ENCODE measurements around the gene USE1. TPM values are rescaled to one million over a fixed set of nuclear protein-coding genes. Genes with fewer than 3 reads are reported as not detected.

USE1 gene
- total RNA-seq, 1 donor from 2014 or later, result 14.9 TPM

DNA sequence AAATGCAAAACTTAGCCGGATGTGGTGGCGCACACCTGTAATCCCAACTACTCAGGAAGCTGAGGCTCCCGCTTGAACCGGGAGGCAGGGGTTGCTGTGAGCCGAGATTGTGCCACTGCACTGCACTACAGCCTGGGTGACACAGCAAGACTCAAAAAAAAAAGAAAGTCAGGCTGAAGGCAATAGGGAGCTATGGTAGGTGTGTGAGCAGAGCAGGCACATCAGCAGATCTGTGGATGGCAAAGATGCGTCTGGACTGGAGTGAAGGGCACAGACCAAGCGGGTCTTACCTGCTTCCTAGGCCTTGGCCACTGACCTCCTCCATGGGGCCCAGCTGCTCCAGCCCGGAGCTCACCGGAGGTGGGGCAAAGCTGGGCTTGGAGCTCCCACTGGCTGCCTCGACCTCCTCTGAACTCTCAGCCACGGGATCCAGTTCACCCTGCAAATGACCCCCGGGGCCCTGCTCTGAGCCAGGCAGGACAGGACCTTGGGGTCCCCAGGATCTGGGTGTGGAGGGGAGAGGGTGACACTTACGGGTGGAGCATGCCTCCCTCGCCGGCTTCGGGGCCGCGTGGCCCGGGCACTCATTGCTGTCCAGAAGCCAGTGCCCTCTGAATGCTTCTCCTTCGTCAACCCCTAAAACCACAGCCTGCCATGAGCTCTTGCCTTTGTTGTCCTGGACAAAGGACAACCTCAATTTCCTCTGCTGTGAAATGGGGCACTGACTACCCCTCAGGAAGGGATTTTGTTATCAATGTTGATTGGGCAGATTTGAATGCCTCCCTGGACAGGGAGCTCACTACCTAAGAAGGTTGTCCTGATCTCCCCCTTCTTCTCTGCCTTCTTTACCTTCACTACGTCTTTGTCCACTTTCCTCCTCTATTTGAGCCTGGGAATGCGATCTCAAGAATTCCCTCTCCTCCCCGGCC is 48.8 kb downstream of the USE1 start:
- DNase-seq (ENCODE audit: low read depth), result no peak
- H3K36me3 ChIP-seq (ENCODE audit: control insufficient read depth, insufficient read depth, low read length), result peaks cover 2% of the 10 kb centered on the region
- H3K4me3 ChIP-seq (ENCODE audit: low read depth, low read length), result no peak overlapping the region
- no peaks in the 10 kb centered on the region for H3K27me3 ChIP-seq (ENCODE audit: control insufficient read depth, insufficient read depth, low read length)
- TF ChIP-seq, protein P1, sequence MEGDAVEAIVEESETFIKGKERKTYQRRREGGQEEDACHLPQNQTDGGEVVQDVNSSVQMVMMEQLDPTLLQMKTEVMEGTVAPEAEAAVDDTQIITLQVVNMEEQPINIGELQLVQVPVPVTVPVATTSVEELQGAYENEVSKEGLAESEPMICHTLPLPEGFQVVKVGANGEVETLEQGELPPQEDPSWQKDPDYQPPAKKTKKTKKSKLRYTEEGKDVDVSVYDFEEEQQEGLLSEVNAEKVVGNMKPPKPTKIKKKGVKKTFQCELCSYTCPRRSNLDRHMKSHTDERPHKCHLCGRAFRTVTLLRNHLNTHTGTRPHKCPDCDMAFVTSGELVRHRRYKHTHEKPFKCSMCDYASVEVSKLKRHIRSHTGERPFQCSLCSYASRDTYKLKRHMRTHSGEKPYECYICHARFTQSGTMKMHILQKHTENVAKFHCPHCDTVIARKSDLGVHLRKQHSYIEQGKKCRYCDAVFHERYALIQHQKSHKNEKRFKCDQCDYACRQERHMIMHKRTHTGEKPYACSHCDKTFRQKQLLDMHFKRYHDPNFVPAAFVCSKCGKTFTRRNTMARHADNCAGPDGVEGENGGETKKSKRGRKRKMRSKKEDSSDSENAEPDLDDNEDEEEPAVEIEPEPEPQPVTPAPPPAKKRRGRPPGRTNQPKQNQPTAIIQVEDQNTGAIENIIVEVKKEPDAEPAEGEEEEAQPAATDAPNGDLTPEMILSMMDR (IDR thresholded peaks at IDR 0.05; ENCODE audit: insufficient read depth, low read length, poor library complexity, severe bottlenecking), result no peak

GRCh38 chr19:17264641-17264979 is 49.5 kb downstream of the USE1 start, which contains the start of gene USHBP1:
USHBP1 (minus strand) TSS chr19:17264745; CDS start chr19:17264299, 446 bp downstream.
- TF ChIP-seq, protein P1 (IDR thresholded peaks at IDR 0.05; ENCODE audit: insufficient read depth, low read length, poor library complexity, severe bottlenecking), result no peak
- Histone ChIP-seq H3K27me3 (ENCODE audit: control insufficient read depth, insufficient read depth, low read length) (no peaks in the 10 kb centered on the region), H3K36me3 (ENCODE audit: control insufficient read depth, insufficient read depth, low read length) (peaks cover 2% of the 10 kb centered on the region), H3K4me3 (ENCODE audit: low read depth, low read length) (no peak within 1 kb of the TSS)
- no peak for DNase-seq (ENCODE audit: low read depth)

DNA sequence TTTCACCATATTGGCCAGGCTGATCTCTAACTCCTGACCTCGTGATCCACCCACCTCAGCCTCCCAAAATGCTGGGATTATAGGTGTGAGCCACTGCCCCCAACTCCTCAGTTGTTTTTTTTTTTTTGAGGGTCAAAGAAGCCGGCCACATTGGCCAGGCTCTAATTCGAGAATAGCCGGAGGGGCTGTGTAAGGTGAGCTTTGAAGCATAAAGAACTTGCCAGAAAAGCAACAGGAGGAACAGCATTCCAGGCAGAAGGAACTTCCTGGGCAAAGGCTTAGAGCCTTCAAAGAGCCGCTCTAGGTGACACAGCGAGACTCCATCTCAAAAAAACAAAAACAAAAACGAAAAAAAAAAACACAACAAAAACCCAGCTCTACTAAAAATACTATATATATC is 50.9 kb downstream of the USE1 start:
- no peak for DNase-seq (ENCODE audit: low read depth)
- no peak overlapping the region for H3K4me3 ChIP-seq (ENCODE audit: low read depth, low read length)
- TF ChIP-seq, protein P1 (IDR thresholded peaks at IDR 0.05; ENCODE audit: insufficient read depth, low read length, poor library complexity, severe bottlenecking), result no peak
- H3K27me3 ChIP-seq (ENCODE audit: control insufficient read depth, insufficient read depth, low read length), result no peaks in the 10 kb centered on the region
- peaks cover 2% of the 10 kb centered on the region for H3K36me3 ChIP-seq (ENCODE audit: control insufficient read depth, insufficient read depth, low read length)

DNA sequence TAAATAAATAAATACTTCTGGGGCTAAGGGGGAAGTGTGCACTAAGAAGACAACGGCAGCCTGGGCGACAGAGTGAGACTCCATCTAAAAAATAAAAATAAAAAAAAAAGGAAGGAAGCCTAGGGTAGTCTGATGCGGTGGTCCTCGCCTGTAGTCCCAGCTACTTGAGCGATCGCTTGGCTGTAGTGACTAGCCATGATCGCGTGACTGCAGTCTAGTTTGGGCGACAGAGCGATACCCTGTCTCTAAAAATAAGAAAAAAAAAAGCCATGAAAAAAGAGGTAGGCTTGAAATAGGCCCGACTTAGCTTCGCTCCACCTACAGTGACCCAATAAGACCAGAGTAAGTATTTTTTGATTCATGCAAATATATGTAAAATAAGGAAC is 51.4 kb downstream of the USE1 start:
- DNase-seq (ENCODE audit: low read depth), result no peak
- H3K27me3 ChIP-seq (ENCODE audit: control insufficient read depth, insufficient read depth, low read length), result no peaks in the 10 kb centered on the region
- no peak overlapping the region for H3K4me3 ChIP-seq (ENCODE audit: low read depth, low read length)
- TF ChIP-seq, protein P1 (IDR thresholded peaks at IDR 0.05; ENCODE audit: insufficient read depth, low read length, poor library complexity, severe bottlenecking), result no peak
- H3K36me3 ChIP-seq (ENCODE audit: control insufficient read depth, insufficient read depth, low read length), result peaks cover 4% of the 10 kb centered on the region

- H3K36me3 ChIP-seq (ENCODE audit: control insufficient read depth, insufficient read depth, low read length), result peaks cover 4% of the 10 kb centered on the region
- TF ChIP-seq, protein P1 (IDR thresholded peaks at IDR 0.05; ENCODE audit: insufficient read depth, low read length, poor library complexity, severe bottlenecking), result no peak
- no peaks in the 10 kb centered on the region for H3K27me3 ChIP-seq (ENCODE audit: control insufficient read depth, insufficient read depth, low read length)
- H3K4me3 ChIP-seq (ENCODE audit: low read depth, low read length), result peak within 1 kb of the TSS; percentile 59
- peak; percentile 97 for DNase-seq (ENCODE audit: low read depth)
These were observed 52.0 kb downstream of the USE1 start, which contains the start of gene BABAM1 for GRCh38 chr19:17266975-17267788. BABAM1 (plus strand) TSS chr19:17267443; CDS start chr19:17268807, 1,364 bp downstream.
